ENCODE results near the gene CXCR6. TPM values are rescaled to one million over a fixed set of nuclear protein-coding genes. Genes with fewer than 3 reads are reported as not detected.

The CXCR6 gene
- total RNA-seq, 1 donor from 2014 or later = 2.1 TPM

GRCh38 chr3:45915518-45916231, 27.6 kb upstream of the CXCR6 start:
- DNase-seq (ENCODE audit: low spot score in 2 of 2) = no peak
- Histone ChIP-seq H3K27ac (no peak overlapping the region), H3K4me1 (no peaks in the 10 kb centered on the region), H3K4me3 (no peak overlapping the region), H3K27me3 (no peaks in the 10 kb centered on the region), H3K9me3 (no peaks in the 10 kb centered on the region), H3K36me3 (peaks cover 15 to 23% of the 10 kb centered on the region in 2 donors)
- TF ChIP-seq, protein P1, sequence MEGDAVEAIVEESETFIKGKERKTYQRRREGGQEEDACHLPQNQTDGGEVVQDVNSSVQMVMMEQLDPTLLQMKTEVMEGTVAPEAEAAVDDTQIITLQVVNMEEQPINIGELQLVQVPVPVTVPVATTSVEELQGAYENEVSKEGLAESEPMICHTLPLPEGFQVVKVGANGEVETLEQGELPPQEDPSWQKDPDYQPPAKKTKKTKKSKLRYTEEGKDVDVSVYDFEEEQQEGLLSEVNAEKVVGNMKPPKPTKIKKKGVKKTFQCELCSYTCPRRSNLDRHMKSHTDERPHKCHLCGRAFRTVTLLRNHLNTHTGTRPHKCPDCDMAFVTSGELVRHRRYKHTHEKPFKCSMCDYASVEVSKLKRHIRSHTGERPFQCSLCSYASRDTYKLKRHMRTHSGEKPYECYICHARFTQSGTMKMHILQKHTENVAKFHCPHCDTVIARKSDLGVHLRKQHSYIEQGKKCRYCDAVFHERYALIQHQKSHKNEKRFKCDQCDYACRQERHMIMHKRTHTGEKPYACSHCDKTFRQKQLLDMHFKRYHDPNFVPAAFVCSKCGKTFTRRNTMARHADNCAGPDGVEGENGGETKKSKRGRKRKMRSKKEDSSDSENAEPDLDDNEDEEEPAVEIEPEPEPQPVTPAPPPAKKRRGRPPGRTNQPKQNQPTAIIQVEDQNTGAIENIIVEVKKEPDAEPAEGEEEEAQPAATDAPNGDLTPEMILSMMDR (IDR thresholded peaks at IDR 0.05) = no peak
- intact Hi-C loops (cut with DNase I) = no loop called here

DNA sequence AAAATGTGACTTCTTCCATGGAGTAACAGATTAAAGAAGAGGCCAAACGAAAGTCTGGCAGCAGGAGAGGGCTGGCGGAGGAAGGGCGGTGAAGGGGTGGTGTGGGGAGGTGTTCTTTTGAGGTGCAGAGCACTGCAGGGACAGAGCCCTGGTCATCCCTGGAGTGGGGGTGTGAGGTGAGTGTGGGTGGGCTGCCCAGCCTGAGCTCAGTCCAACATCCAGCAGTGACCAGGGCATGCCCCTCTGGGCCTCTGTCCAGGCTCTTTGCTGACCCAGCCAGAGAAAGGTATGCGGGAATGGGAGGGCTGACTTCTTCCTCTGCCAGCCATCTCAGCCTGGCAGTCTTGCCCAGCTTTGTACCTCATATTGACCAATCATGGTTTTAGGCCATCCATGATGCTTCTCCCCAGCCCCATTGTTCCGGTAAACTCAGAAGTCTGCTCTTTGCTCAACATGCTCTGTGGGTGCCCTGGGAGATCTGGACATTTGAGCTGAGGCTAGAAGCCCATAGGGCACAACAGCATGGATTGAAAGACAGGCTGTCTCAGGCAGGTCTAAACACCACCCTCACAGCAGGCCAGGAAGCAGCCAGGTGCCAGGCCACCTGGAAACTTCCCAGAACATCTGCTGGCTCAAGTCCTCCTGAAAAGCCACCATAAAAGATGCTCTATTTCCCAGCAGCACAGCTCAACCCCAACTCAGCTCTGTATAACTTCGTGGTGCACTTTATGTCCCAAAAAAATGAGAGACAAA, 25.9 kb upstream of the CXCR6 start:
- Histone ChIP-seq H3K36me3 (peaks cover 31 to 40% of the 10 kb centered on the region in 2 donors), H3K9me3 (no peaks in the 10 kb centered on the region), H3K4me1 (no peaks in the 10 kb centered on the region), H3K27me3 (no peaks in the 10 kb centered on the region), H3K4me3 (no peak overlapping the region), H3K27ac (no peak overlapping the region)
- TF ChIP-seq, protein P1 (IDR thresholded peaks at IDR 0.05) = no peak
- no peak for DNase-seq (ENCODE audit: low spot score in 2 of 2)
- intact Hi-C loops (cut with DNase I) = no loop called here

GRCh38 chr3:45921158-45922038, 21.9 kb upstream of the CXCR6 start:
- Histone ChIP-seq H3K4me3 (no peak overlapping the region), H3K9me3 (no peaks in the 10 kb centered on the region), H3K4me1 (no peaks in the 10 kb centered on the region), H3K27ac (no peak overlapping the region), H3K36me3 (peaks cover 55 to 62% of the 10 kb centered on the region in 2 donors), H3K27me3 (no peaks in the 10 kb centered on the region)
- intact Hi-C loops (cut with DNase I) = loop anchor here (10.0 kb wide), 1 partner anchor 407 kb away; no protein-coding TSS in a partner anchor
- DNase-seq (ENCODE audit: low spot score in 2 of 2) = no peak
- TF ChIP-seq, protein P1 (IDR thresholded peaks at IDR 0.05) = no peak

DNA sequence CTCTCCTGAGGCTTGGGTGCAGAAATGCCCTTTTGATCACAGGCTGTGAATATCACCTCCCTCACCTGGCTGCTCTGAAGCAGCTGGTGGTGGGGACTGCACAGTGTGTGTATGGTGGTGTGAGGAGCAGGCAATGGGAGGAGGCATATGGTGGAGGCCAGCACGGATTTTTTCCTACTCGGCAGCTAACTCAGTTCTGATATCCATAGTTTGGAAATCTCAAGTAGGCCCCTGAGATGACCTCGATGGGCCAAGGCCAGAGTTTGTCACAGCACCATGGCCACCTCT, 21.3 kb upstream of the CXCR6 start:
- intact Hi-C loops (cut with DNase I) = loop anchor here (10.0 kb wide), 1 partner anchor 407 kb away; no protein-coding TSS in a partner anchor
- DNase-seq (ENCODE audit: low spot score in 2 of 2) = no peak
- Histone ChIP-seq H3K27me3 (no peaks in the 10 kb centered on the region), H3K4me3 (no peak overlapping the region), H3K27ac (no peak overlapping the region), H3K4me1 (no peaks in the 10 kb centered on the region), H3K36me3 (peaks cover 57 to 64% of the 10 kb centered on the region in 2 donors), H3K9me3 (no peaks in the 10 kb centered on the region)
- TF ChIP-seq, protein P1 (IDR thresholded peaks at IDR 0.05) = no peak

DNA sequence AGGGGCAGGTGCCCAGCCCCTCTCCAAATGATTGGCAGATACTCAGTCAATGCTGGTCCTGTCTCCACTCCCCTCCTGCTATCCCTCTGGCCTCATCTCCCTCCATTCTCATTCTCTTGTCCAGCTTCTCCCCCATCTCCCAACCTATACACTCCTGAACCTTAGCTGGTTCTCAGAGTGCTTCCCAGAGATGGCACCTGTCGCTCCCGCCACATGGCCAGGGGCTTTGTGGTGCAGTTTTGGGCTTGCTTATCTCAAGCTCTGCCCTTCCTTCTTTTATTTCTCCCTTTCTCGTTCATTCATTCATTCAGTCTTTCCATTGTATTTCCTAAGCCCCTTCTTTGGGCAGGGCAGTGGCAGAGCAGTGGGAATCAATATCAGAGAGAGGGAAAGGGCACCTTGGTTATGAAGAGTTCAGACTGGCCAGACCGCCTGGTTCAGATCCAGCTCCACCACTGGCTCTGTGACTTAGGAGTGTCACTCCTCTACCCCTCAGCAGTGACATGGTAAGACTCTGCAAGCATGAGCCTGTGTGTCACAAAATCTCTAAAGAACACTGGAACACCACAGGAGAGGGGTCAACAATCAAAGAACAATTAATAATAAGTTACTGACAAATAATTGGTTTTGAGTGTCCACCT, 20.2 kb upstream of the CXCR6 start:
- H3K9me3 ChIP-seq = no peaks in the 10 kb centered on the region
- H3K4me1 ChIP-seq = no peaks in the 10 kb centered on the region
- TF ChIP-seq, protein P1 (IDR thresholded peaks at IDR 0.05) = no peak
- peaks cover 67 to 71% of the 10 kb centered on the region in 2 donors for H3K36me3 ChIP-seq
- no peak overlapping the region for H3K4me3 ChIP-seq
- DNase-seq (ENCODE audit: low spot score in 2 of 2) = no peak
- no peaks in the 10 kb centered on the region for H3K27me3 ChIP-seq
- intact Hi-C loops (cut with DNase I) = loop anchor here (10.0 kb wide), 1 partner anchor 408 kb away; no protein-coding TSS in a partner anchor
- H3K27ac ChIP-seq = no peak overlapping the region

Data from ascending aorta (tissue), 2 donors.